ENCODE data around the gene CORO7. TPM values are rescaled to one million over a fixed set of nuclear protein-coding genes. Genes with fewer than 3 reads are reported as not detected.

CORO7 gene
- total and polyA plus RNA-seq, 9 of the 15 experiments (the other 6 are each of a cell fraction or from before 2014, with no cell fraction given), result 0.45 to 77.2 (median 18.7) TPM

DNA sequence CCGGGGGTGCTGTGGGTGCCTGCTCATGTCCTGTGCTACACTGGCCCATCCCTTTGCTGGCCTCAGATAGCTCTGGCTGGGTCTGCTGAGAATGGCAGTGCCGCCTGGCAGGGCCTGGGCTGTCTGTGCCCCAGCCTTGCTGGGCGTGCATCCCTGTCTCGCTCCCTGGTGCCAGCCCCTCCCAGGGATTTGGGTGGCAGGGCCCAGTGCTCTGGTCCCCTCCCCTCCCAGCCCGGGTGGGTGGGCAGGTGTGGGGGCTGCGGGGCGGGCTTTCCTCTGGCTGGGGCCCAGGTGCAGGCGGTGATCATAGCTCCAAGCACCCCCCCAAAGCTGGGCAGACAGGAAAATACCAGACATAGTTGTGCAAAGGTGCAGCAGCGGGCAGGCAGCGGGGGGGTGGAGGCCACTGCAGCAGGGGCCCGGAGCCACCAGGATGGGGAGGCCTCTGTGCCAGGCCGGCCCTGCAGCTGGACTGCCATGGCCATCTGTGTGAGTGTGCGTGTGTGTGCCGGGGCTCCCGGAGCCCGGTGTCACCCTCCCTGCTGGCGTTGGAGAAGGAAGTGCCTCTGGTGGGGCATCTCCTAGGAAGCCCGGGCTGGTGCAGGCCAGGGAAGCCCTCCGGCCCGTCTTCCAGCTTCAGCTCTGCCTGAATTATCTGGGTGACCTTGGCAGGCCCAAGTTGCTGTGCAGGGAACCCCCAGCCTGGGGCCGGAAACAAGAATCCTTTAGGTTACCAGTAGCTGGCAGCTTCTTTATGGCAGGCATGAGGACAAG lies 93.1 kb downstream of the CORO7 start:
- in situ Hi-C loops (cut with MboI) (loop anchor here (10.0 kb wide), 2 partner anchors 118 to 338 kb away; no protein-coding TSS in a partner anchor), intact Hi-C loops (cut with micrococcal nuclease) (no loop called here)
- H2AFZ ChIP-seq (ENCODE audit: low read depth, low read length), result no peak overlapping the region
- H3K9me1 ChIP-seq (ENCODE audit: control insufficient read depth, insufficient read depth, low read length), result no peaks in the 10 kb centered on the region
- FAIRE-seq, result no peak
- H3K36me3 ChIP-seq (ENCODE audit: control insufficient read depth, insufficient read depth, low read length), result no peaks in the 10 kb centered on the region
- no TSS peak for BruUV-seq (replicated peaks)
- ChIA-PET CTCF (ENCODE audit: low intra/inter-chr PET ratio) (no interaction called here), POLR2A (interaction anchor here (0.6 to 1.1 kb wide), 3 partner anchors 15 to 55 kb away, joined by 3 read pairs; no protein-coding TSS in a partner anchor)
- 78% methylated on average over 12 of the region's 21 CpGs for WGBS (ENCODE audit: insufficient coverage, low coverage, missing lambda C conversion rate)
- no peak overlapping the region for H3K27ac ChIP-seq (ENCODE audit: extremely low read depth, low read depth, low read length)
- peaks cover 5 to 84% of the 10 kb centered on the region in 2 experiments for H3K4me1 ChIP-seq (replicated peaks in 1 of 2; ENCODE audit: control insufficient read depth in 2 of 2, insufficient read depth in 2 of 2, low read length in 2 of 2)
- no peaks in the 10 kb centered on the region for H3K27me3 ChIP-seq (ENCODE audit: control insufficient read depth in 2 of 2, insufficient read depth in 2 of 2, low read length in 2 of 2)
- H3K4me3 ChIP-seq, result no peak overlapping the region
- ATAC-seq, result no peak
- no peak overlapping the region for H3K4me2 ChIP-seq (ENCODE audit: insufficient read depth, low read length)
- peaks cover 14% of the 10 kb centered on the region; the same call in 2 of the 3 replicates for H3K79me2 ChIP-seq (ENCODE audit: control insufficient read depth, insufficient read depth, low read length)
- peaks cover 9% of the 10 kb centered on the region for H4K20me1 ChIP-seq (replicated peaks; ENCODE audit: control insufficient read depth, insufficient read depth, low read length)
- H3K9ac ChIP-seq (ENCODE audit: insufficient read depth in 1 of 2, low read depth in 2 of 2, low read length in 2 of 2), result 0 out of 4 replicates have a peak overlapping the region, but pooled peaks of 1 of the 2 experiments have one; percentile 45
- no peaks in the 10 kb centered on the region for H3K9me3 ChIP-seq (replicated peaks; ENCODE audit: control insufficient read depth, insufficient read depth, low read depth, low read length)
- DNase-seq (ENCODE audit: extremely low read depth in 1 of 4, low spot score in 3 of 4), result no peak
- TF ChIP-seq KDM4B (IDR thresholded peaks at IDR 0.05; ENCODE audit: borderline replicate concordance in 2 of 2, low read depth in 1 of 2) (no peak), NR2C2 (CRISPR knock-in tag; IDR thresholded peaks at IDR 0.05) (no peak), NR2C2 (tag; IDR thresholded peaks at IDR 0.05) (no peak), LARP7 (IDR thresholded peaks at IDR 0.05) (no peak), CBX3 (IDR thresholded peaks at IDR 0.05; ENCODE audit: borderline replicate concordance in 1 of 2, low read length in 2 of 2) (no peak), SREBF1 (IDR thresholded peaks at IDR 0.05; ENCODE audit: borderline replicate concordance, low read depth, low read length) (no peak), MTA1 (IDR thresholded peaks at IDR 0.05; ENCODE audit: borderline replicate concordance) (no peak), SRF (CRISPR knock-in tag; IDR thresholded peaks at IDR 0.05) (no peak), CSDE1 (IDR thresholded peaks at IDR 0.05) (no peak), MYNN (IDR thresholded peaks at IDR 0.05) (no peak), MYNN (CRISPR knock-in tag; IDR thresholded peaks at IDR 0.05) (no peak), TAF7 (tag; IDR thresholded peaks at IDR 0.05) (no peak), ZKSCAN3 (CRISPR knock-in tag; IDR thresholded peaks at IDR 0.05) (no peak), GABPA (tag; conservative IDR thresholded peaks at IDR 0.05; ENCODE audit: low read depth) (no peak), TFAM (CRISPR knock-in tag; conservative IDR thresholded peaks at IDR 0.05) (no peak)
- TF ChIP-seq, protein P1, sequence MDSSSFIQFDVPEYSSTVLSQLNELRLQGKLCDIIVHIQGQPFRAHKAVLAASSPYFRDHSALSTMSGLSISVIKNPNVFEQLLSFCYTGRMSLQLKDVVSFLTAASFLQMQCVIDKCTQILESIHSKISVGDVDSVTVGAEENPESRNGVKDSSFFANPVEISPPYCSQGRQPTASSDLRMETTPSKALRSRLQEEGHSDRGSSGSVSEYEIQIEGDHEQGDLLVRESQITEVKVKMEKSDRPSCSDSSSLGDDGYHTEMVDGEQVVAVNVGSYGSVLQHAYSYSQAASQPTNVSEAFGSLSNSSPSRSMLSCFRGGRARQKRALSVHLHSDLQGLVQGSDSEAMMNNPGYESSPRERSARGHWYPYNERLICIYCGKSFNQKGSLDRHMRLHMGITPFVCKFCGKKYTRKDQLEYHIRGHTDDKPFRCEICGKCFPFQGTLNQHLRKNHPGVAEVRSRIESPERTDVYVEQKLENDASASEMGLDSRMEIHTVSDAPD (CRISPR knock-in tag; IDR thresholded peaks at IDR 0.05), result no peak
- TF ChIP-seq, protein P2, sequence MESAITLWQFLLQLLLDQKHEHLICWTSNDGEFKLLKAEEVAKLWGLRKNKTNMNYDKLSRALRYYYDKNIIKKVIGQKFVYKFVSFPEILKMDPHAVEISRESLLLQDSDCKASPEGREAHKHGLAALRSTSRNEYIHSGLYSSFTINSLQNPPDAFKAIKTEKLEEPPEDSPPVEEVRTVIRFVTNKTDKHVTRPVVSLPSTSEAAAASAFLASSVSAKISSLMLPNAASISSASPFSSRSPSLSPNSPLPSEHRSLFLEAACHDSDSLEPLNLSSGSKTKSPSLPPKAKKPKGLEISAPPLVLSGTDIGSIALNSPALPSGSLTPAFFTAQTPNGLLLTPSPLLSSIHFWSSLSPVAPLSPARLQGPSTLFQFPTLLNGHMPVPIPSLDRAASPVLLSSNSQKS (CRISPR knock-in tag; IDR thresholded peaks at IDR 0.05), result no peak
- TF ChIP-seq, protein P3, sequence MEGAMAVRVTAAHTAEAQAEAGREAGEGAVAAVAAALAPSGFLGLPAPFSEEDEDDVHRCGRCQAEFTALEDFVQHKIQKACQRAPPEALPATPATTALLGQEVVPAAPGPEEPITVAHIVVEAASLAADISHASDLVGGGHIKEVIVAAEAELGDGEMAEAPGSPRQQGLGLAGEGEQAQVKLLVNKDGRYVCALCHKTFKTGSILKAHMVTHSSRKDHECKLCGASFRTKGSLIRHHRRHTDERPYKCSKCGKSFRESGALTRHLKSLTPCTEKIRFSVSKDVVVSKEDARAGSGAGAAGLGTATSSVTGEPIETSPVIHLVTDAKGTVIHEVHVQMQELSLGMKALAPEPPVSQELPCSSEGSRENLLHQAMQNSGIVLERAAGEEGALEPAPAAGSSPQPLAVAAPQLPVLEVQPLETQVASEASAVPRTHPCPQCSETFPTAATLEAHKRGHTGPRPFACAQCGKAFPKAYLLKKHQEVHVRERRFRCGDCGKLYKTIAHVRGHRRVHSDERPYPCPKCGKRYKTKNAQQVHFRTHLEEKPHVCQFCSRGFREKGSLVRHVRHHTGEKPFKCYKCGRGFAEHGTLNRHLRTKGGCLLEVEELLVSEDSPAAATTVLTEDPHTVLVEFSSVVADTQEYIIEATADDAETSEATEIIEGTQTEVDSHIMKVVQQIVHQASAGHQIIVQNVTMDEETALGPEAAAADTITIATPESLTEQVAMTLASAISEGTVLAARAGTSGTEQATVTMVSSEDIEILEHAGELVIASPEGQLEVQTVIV (CRISPR knock-in tag; IDR thresholded peaks at IDR 0.05; ENCODE audit: borderline replicate concordance), result no peak

Measured in K562 (cell line).